Heart left ventricle (tissue), 13 donors: ENCODE measurements around the gene PIM3.

Source experiments
- POLR2A ChIP-seq, 2 donors: fragments of 450-650 bp; IDR thresholded peaks; one replicate each; pipeline ENCODE4 v1.6.1; 2017; ENCODE audit warnings: antibody characterized with exemption in 2 of 2, mild to moderate bottlenecking in 2 of 2, moderate library complexity in 2 of 2
- TF ChIP-seq, protein P1 (sequence below), 12 donors: fragments of 200-600 bp; sonication (generic) in 4 of 12; IDR thresholded peaks; one replicate each; pipeline versions ENCODE4 v1.5.0 to v1.8.0; 2018 to 2022; ENCODE audit warnings: antibody characterized with exemption in 12 of 12, mild to moderate bottlenecking in 5 of 12
- donor health status: ischemic (EF 13 %, LVEDD 7.1; RV severe dilation, severe dysfunction).
- donor health status: DM: no; HTN: yes; CAD: no.
- donor health status: DM: no; HTN: no; CAD: no.
- donor health status: ischemic (EF 25% LVEDD 6.9; RV normal size, moderate dysfunction).
- donor health status: ischemic (EF 25% LVEDD 5.7; RV mildly dilated, moderate dysfunction).
- donor health status: ischemic (EF 35%, LVEDD 5.7; RV mildly dilated, moderate dysfunction).
- donor health status: nonischemic (EF 11% LVEDD 7.7; RV severe dilation, severe dysfunction).
- donor health status: DM: yes; HTN: yes; CAD: no.
- donor health status: PGD.
- donor health status: ischemic (EF 29% LVEDD 5.4; RV normal size, mild dysfunction).
- donor health status: nonischemic (EF 23%, LVEDD 6.1; RV moderate dilation, normal function).

DNA sequence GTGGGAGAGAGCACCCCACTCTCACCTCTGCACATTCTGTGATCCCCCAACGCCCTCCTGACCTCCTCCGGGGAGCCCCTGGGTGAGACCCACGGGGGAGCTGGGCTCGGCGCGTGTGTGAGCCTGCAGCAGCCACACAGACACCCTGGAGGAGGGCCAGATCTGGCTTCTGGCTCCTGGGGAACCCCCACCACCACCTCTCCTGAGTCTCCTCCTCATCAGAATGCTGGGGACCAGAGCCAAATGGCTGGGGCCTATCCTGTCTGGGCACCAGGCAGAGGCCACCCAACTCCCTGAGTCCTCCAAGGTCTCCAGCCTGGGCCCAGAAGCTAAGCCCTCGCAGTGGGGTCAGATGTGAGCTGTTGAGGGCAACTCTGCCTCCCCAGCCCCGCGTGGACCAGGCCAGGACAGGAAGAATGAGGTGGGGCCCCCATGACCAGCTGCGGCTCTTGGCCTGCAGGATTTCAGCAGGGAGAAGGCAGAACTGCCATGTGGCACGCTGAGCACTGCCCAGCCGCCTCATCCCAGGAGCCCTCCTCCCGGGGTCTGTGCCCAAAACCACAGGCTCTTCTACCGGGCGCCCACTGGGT lies 5.5 kb upstream of the PIM3 start:
- TF ChIP-seq, protein P1, sequence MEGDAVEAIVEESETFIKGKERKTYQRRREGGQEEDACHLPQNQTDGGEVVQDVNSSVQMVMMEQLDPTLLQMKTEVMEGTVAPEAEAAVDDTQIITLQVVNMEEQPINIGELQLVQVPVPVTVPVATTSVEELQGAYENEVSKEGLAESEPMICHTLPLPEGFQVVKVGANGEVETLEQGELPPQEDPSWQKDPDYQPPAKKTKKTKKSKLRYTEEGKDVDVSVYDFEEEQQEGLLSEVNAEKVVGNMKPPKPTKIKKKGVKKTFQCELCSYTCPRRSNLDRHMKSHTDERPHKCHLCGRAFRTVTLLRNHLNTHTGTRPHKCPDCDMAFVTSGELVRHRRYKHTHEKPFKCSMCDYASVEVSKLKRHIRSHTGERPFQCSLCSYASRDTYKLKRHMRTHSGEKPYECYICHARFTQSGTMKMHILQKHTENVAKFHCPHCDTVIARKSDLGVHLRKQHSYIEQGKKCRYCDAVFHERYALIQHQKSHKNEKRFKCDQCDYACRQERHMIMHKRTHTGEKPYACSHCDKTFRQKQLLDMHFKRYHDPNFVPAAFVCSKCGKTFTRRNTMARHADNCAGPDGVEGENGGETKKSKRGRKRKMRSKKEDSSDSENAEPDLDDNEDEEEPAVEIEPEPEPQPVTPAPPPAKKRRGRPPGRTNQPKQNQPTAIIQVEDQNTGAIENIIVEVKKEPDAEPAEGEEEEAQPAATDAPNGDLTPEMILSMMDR (IDR thresholded peaks at IDR 0.05) = no peak
- TF ChIP-seq POLR2A (IDR thresholded peaks at IDR 0.05) = no peak
